Transverse colon (tissue), 4 donors: ENCODE measurements around the gene ZC3H14. TPM values are rescaled to one million over a fixed set of nuclear protein-coding genes. Genes with fewer than 3 reads are reported as not detected.

Experiments used
- DNase-seq: peaks from one replicate; pipeline ENCODE4 v3.0.0-alpha.2; 2019
- H3K27ac ChIP-seq, 4 donors: fragments of 200-600 bp; sonication (generic); 2 replicates each; pipeline ENCODE4 v1.5.1; 2016 to 2018; ENCODE audit warnings: inconsistent platforms in 4 of 4
- H3K27me3 ChIP-seq: fragments of 200-600 bp; sonication (generic); 2 replicates; pipeline ENCODE4 v1.5.1; 2017; ENCODE audit warnings: inconsistent platforms
- H3K36me3 ChIP-seq, 4 donors: fragments of 200-600 bp; sonication (generic); 2 replicates each; pipeline ENCODE4 v1.5.1; 2017 to 2019; ENCODE audit warnings: inconsistent platforms in 4 of 4
- H3K4me1 ChIP-seq, 4 donors: fragments of 200-600 bp; sonication (generic); 2 replicates each; pipeline ENCODE4 v1.5.1; 2017 to 2020; ENCODE audit warnings: inconsistent platforms in 4 of 4
- H3K4me3 ChIP-seq, 4 donors: fragments of 200-600 bp; sonication (generic); 1 replicate in 1 of 4; 2 replicates in 3 of 4; pipeline versions ENCODE4 v1.5.1 to v1.6.1; 2017 to 2019; ENCODE audit warnings: inconsistent platforms in 4 of 4
- H3K9me3 ChIP-seq, 2 donors: fragments of 200-600 bp; sonication (generic); 2 replicates each; pipeline ENCODE4 v1.5.1; 2017 to 2019; ENCODE audit warnings: inconsistent platforms in 2 of 2
- EP300 ChIP-seq: sonication (generic); formaldehyde crosslinking; IDR thresholded peaks from one replicate; pipeline ENCODE4 v1.6.1; 2017; ENCODE audit warnings: antibody characterized with exemption, low read depth
- POLR2A ChIP-seq: fragments of 450-650 bp; IDR thresholded peaks from one replicate; pipeline ENCODE4 v1.6.1; 2016; ENCODE audit warnings: antibody characterized with exemption, mild to moderate bottlenecking, moderate library complexity
- POLR2AphosphoS5 ChIP-seq, 3 donors: sonication (generic); formaldehyde crosslinking; IDR thresholded peaks; one replicate each; pipeline ENCODE4 v1.6.1; 2016; ENCODE audit warnings: antibody characterized with exemption in 3 of 3
- WGBS, 2 donors: methylation state at CpG; one replicate each; pipeline ENCODE4 v1.1.5; 2018; ENCODE audit warnings: low coverage in 1 of 2; 5-methylcytosine and 5-hydroxymethylcytosine counted together
- in situ Hi-C, 4 donors: fragments of 200-750 bp; cut with MboI; loops; one replicate each; pipeline versions ENCODE4 v1.15.0 to v1.15.1; 2017; ENCODE audit warnings: low sequenced_read_pairs in 3 of 4, low pct_ligation_motif_present in 1 of 4, low pct_unique_long_range_greater_than_20kb in 1 of 4
- intact Hi-C: fragments of 100-400 bp; cut with DNase I; formaldehyde crosslinking; loops from one replicate; pipeline ENCODE4 v1.15.1; 2023; ENCODE audit warnings: low total_unique reads
- total RNA-seq, 4 donors: library from RNA; depleted of rRNA; stranded (reverse); fragments of >200 nt; gene quantifications; one replicate each; pipeline ENCODE4 v1.1.0, GENCODE V29; 2016
- TF ChIP-seq, protein P1 (sequence below), 5 experiments: fragments of 200-600 bp in 3 of 5; fragments of 450-650 bp in 2 of 5; sonication (generic) in 3 of 5; IDR thresholded peaks; 1 replicate in 2 of 5; 2 replicates in 3 of 5; pipeline ENCODE4 v1.5.1; 2016 to 2017; ENCODE audit warnings: antibody characterized with exemption in 5 of 5, inconsistent platforms in 3 of 5, mild to moderate bottlenecking in 2 of 5, moderate library complexity in 1 of 5

ZC3H14 gene
- total RNA-seq, 4 donors from 2014 or later = 29.9 to 103 (median 81.0) TPM

DNA sequence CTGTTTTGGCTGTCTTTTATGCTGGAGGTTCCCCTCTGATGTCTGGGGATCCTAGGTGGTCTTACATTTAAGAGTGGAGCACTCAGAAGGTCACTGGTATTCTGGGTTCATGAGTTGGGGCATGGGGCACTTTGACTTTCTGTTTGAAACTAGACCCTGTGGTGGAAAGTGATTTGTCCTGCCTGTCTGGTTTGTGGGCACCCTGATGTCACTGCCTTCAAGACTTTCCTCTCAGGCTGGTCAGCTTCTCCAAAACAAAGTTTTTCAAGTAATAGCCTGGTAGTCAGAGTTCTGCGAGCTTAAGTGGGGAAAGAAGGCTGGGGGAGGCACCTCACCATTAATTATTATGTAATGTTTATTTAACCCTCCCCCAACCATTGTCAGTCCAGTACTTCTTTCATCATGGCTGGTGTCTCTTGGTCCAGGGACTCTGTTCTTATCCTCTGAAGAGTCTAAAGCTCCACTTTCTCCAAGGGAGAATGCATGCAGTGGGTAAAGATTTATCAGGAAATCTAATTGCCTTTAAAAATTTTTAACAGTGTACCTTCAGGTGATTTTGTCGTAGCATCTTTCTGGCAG, 35.3 kb downstream of the ZC3H14 start:
- in situ Hi-C loops (no loop called here), intact Hi-C loops (no loop called here)
- Histone ChIP-seq H3K27ac (no peak overlapping the region), H3K9me3 (no peaks in the 10 kb centered on the region), H3K4me1 (no peaks in the 10 kb centered on the region), H3K4me3 (no peak overlapping the region), H3K27me3 (no peaks in the 10 kb centered on the region), H3K36me3 (peaks cover 0 to 77% (median 36%) of the 10 kb centered on the region in 4 donors)
- TF ChIP-seq, protein P1, sequence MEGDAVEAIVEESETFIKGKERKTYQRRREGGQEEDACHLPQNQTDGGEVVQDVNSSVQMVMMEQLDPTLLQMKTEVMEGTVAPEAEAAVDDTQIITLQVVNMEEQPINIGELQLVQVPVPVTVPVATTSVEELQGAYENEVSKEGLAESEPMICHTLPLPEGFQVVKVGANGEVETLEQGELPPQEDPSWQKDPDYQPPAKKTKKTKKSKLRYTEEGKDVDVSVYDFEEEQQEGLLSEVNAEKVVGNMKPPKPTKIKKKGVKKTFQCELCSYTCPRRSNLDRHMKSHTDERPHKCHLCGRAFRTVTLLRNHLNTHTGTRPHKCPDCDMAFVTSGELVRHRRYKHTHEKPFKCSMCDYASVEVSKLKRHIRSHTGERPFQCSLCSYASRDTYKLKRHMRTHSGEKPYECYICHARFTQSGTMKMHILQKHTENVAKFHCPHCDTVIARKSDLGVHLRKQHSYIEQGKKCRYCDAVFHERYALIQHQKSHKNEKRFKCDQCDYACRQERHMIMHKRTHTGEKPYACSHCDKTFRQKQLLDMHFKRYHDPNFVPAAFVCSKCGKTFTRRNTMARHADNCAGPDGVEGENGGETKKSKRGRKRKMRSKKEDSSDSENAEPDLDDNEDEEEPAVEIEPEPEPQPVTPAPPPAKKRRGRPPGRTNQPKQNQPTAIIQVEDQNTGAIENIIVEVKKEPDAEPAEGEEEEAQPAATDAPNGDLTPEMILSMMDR (IDR thresholded peaks at IDR 0.05) = no peak
- TF ChIP-seq POLR2AphosphoS5 (IDR thresholded peaks at IDR 0.05) = no peak
- no peak for TF ChIP-seq EP300
- TF ChIP-seq POLR2A = no peak
- no peak for DNase-seq
- 63 to 83% methylated on average over 2 of the region's 2 CpGs for WGBS, 2 donors

DNA sequence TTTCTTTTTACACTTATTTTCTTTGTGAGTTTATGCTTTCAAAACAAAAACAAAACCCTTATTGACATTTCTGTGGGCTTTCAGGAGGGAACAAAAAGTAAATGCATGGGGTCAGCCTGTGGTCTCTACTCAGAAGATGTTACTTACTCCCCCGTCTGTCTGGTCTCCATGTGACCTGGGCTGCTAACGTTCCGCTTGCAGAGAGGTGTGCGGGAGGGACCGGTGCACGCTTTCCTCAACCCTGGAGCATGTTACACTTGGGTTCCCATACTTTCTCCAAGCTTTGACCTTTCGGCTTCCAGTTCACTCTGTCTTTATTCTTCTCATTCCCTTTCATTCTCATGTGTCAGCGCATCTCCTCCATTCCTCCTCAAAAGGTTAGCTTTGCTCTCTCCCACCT, 36.5 kb downstream of the ZC3H14 start:
- in situ Hi-C loops = no loop called here
- 85 to 88% methylated on average over 8 of the region's 8 CpGs for WGBS, 2 donors
- Histone ChIP-seq H3K4me3 (no peak overlapping the region), H3K27ac (no peak overlapping the region), H3K36me3 (peaks cover 0 to 78% (median 37%) of the 10 kb centered on the region in 4 donors), H3K4me1 (no peaks in the 10 kb centered on the region), H3K9me3 (no peaks in the 10 kb centered on the region), H3K27me3 (no peaks in the 10 kb centered on the region)
- intact Hi-C loops = no loop called here
- no peak for DNase-seq
- TF ChIP-seq POLR2A = no peak
- TF ChIP-seq, protein P1 (IDR thresholded peaks at IDR 0.05) = no peak
- no peak for TF ChIP-seq EP300
- TF ChIP-seq POLR2AphosphoS5 (IDR thresholded peaks at IDR 0.05) = no peak

DNA sequence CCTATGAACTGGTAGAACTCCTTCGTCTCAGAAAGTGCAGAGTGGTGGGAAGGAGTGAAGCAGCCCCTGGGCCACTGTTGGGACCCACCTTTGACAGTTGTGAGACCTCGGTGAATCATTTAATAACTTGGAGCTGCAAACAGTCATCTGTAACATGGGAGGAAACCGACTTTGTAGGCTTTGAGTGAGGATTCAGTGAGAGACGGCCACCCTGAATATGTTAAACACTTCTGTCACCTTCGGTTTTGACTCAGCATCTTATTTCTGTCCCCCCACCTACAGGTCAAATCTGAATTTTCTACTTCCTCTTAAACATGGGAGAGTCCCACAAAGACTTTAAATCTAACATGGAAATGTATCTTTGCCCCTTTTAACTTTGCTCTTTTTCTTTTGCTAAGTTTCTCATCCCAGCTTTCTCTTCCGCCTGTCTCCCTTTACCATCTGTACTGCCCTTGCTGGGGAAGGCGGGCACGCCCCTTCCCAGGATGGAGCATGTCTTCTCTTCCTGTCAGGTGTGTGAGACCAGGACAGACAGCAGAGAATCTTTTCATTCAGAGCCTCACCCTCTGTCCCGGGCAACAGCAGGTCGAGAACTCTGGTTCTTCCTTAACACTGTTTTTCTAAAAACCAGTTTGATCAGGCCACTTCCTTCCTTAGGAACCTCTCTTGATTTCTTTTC, 37.1 kb downstream of the ZC3H14 start:
- 81% methylated on average over 9 to 10 of the region's 10 CpGs for WGBS, 2 donors
- H3K36me3 ChIP-seq = peaks cover 0 to 75% (median 37%) of the 10 kb centered on the region in 4 donors
- in situ Hi-C loops = no loop called here

DNA sequence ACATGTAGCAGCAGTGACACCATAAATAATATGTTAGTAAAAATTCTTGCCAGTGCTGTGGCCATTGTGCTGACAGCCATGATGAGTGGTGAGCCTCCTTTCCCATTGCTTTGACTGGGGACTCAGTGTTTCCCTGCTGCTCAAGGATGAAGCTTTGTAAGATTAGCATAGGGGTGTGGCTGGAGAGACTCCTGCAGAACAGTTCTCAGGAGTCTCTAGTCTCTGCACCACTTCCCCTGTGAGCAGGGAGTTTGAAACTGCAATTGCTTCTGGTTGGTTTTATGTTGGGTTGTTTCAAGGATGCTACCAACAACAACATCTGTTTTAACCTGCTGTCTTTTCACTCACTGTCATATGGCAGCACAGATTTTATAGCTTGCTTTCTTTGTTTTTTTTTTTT, 41.4 kb downstream of the ZC3H14 start:
- no peak for DNase-seq
- intact Hi-C loops (no loop called here), in situ Hi-C loops (no loop called here)
- Histone ChIP-seq H3K27me3 (no peaks in the 10 kb centered on the region), H3K36me3 (peaks cover 0 to 73% (median 29%) of the 10 kb centered on the region in 4 donors), H3K4me1 (no peaks in the 10 kb centered on the region), H3K9me3 (no peaks in the 10 kb centered on the region), H3K4me3 (no peak overlapping the region), H3K27ac (no peak overlapping the region)
- TF ChIP-seq POLR2AphosphoS5 (IDR thresholded peaks at IDR 0.05) (no peak), EP300 (no peak), POLR2A (no peak)
- TF ChIP-seq, protein P1 (IDR thresholded peaks at IDR 0.05) = no peak

More for the DNA sequence above, 37.1 kb downstream of the ZC3H14 start:
- intact Hi-C loops = no loop called here
- H3K4me3 ChIP-seq = no peak overlapping the region
- H3K27ac ChIP-seq = no peak overlapping the region
- H3K4me1 ChIP-seq = no peaks in the 10 kb centered on the region
- H3K9me3 ChIP-seq = no peaks in the 10 kb centered on the region
- no peak for DNase-seq
- TF ChIP-seq, protein P1 (IDR thresholded peaks at IDR 0.05) = no peak
- TF ChIP-seq POLR2A (no peak), EP300 (no peak), POLR2AphosphoS5 (IDR thresholded peaks at IDR 0.05) (no peak)
- H3K27me3 ChIP-seq = no peaks in the 10 kb centered on the region
